Calu3 (cell line): ENCODE results near the gene DEPDC5. TPM values are rescaled to one million over a fixed set of nuclear protein-coding genes. Genes with fewer than 3 reads are reported as not detected.
"Not testable (repeated sequence)": the region's sequence is repeated elsewhere in the genome, so short reads cannot be mapped to it uniquely, and the experiment has no call there.

ENCODE experiments used
- BruUV-seq: library from RNA; stranded (reverse); fragments of 400-500 nt; replicated peaks from 2 replicates; lab custom pipeline; 2021; lab: Mats Ljungman, UMichigan
- CTCF ChIA-PET: fragments of 300-600 bp; sonication (Branson Sonifier 250); formaldehyde crosslinking; loops from one replicate; lab custom pipeline; 2022; ENCODE audit warnings: antibody characterized with exemption; lab: Charles Lee
- DNase-seq: peaks from one replicate; pipeline ENCODE4 v3.0.0; 2022
- H3K27ac Mint-ChIP-seq: one replicate; pipeline ENCODE4 v1.8.0; 2022; ENCODE audit warnings: mixed read lengths; ENCODE audit not compliant: unreplicated experiment
- H3K27me3 Mint-ChIP-seq: one replicate; pipeline ENCODE4 v1.8.0; 2022; ENCODE audit warnings: mixed read lengths; ENCODE audit not compliant: unreplicated experiment
- H3K36me3 Mint-ChIP-seq: one replicate; pipeline ENCODE4 v1.8.0; 2022; ENCODE audit warnings: mild to moderate bottlenecking, moderate library complexity, mixed read lengths; ENCODE audit not compliant: insufficient read depth, unreplicated experiment
- H3K4me1 Mint-ChIP-seq: one replicate; pipeline ENCODE4 v1.8.0; 2022; ENCODE audit warnings: mild to moderate bottlenecking, low read depth, mixed read lengths; ENCODE audit not compliant: unreplicated experiment
- H3K4me3 Mint-ChIP-seq: one replicate; pipeline ENCODE4 v1.8.0; 2022; ENCODE audit warnings: mild to moderate bottlenecking, low read depth, moderate library complexity, mixed read lengths; ENCODE audit not compliant: unreplicated experiment
- H3K9me3 Mint-ChIP-seq: one replicate; pipeline ENCODE4 v1.8.0; 2022; ENCODE audit warnings: low read depth, mixed read lengths; ENCODE audit not compliant: unreplicated experiment
- intact Hi-C: fragments of 100-400 bp; cut with micrococcal nuclease; formaldehyde crosslinking; loops from one replicate; pipeline ENCODE4 v1.10.0; 2022; ENCODE audit not compliant: unreplicated experiment
- total RNA-seq: library from RNA; stranded (reverse); gene quantifications from 2 replicates; pipeline ENCODE4 v1.2.3, GENCODE V29; 2022
- TF ChIP-seq, protein P1 (sequence below): fragments of 200-600 bp; IDR thresholded peaks from one replicate; pipeline ENCODE4 v1.8.0; 2022; ENCODE audit warnings: antibody characterized with exemption; ENCODE audit not compliant: unreplicated experiment

The DEPDC5 gene
- total RNA-seq, 1 experiment from 2014 or later = 33.1 TPM

DNA sequence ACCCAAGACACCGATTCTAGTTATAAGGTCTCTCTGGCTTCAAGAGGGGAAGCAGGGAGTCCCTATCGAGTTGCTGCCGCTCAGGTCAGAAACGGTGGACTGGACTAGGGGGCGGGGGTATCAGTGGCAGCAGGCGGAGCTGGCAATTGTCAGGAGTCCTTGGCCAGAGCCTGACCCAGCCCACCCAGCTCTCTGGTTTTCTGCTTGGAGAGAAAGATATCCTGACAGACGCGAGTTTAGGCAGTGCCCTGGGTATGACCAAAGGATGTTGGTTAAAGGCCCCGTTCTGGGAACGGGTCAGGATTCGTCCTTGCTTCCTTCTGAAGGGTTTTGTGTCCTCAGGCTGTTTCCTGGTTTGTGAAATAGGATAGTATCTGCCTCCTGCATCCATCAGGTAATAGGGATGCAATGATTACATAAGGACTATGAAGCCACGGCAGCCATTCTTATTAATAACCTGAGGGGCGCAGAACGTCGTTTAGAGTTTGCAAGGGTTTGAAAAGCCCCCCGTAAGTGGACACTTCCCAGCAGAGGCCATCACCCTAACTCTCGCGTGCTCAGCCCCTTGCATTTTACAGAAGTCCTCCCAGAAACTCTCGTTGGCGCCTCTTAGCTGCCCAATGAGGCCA, 700 bp upstream of the DEPDC5 start:
- H3K4me1 Mint-ChIP-seq = peaks cover 36% of the 10 kb centered on the region
- CTCF ChIA-PET = interaction anchor here (1.1 to 1.7 kb wide), 3 partner anchors 194 to 242 kb away, joined by 3 to 5 read pairs (median 3); no protein-coding TSS in a partner anchor
- intact Hi-C loops = loop anchor here (5.0 kb wide), 2 partner anchors 91 to 194 kb away; partner anchors contain the start of gene PISD
- peak overlapping the region; percentile 92 for H3K27ac Mint-ChIP-seq
- H3K4me3 Mint-ChIP-seq = peak overlapping the region; percentile 84
- TF ChIP-seq, protein P1, sequence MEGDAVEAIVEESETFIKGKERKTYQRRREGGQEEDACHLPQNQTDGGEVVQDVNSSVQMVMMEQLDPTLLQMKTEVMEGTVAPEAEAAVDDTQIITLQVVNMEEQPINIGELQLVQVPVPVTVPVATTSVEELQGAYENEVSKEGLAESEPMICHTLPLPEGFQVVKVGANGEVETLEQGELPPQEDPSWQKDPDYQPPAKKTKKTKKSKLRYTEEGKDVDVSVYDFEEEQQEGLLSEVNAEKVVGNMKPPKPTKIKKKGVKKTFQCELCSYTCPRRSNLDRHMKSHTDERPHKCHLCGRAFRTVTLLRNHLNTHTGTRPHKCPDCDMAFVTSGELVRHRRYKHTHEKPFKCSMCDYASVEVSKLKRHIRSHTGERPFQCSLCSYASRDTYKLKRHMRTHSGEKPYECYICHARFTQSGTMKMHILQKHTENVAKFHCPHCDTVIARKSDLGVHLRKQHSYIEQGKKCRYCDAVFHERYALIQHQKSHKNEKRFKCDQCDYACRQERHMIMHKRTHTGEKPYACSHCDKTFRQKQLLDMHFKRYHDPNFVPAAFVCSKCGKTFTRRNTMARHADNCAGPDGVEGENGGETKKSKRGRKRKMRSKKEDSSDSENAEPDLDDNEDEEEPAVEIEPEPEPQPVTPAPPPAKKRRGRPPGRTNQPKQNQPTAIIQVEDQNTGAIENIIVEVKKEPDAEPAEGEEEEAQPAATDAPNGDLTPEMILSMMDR = no peak
- BruUV-seq = TSS peak; percentile 15
- peak; percentile 26 for DNase-seq
- H3K9me3 Mint-ChIP-seq = no peaks in the 10 kb centered on the region
- no peaks in the 10 kb centered on the region for H3K27me3 Mint-ChIP-seq
- peaks cover 44% of the 10 kb centered on the region for H3K36me3 Mint-ChIP-seq

- Mint-ChIP-seq H3K4me3 (peak overlapping the region; percentile 84), H3K4me1 (peaks cover 27% of the 10 kb centered on the region), H3K36me3 (peaks cover 37% of the 10 kb centered on the region), H3K27ac (peak overlapping the region; percentile 92), H3K27me3 (no peaks in the 10 kb centered on the region), H3K9me3 (no peaks in the 10 kb centered on the region)
- CTCF ChIA-PET = interaction anchor here (0.6 kb wide), 1 partner anchor 11 kb away, joined by 3 read pairs; no protein-coding TSS in a partner anchor
- DNase-seq = no peak
- TF ChIP-seq, protein P1 = no peak
- BruUV-seq = no TSS peak
- intact Hi-C loops = loop anchor here (5.0 kb wide), 2 partner anchors 93 to 192 kb away; partner anchors contain the start of gene PISD
Observed at GRCh38 chr22:31754813-31755212, 994 bp downstream of the DEPDC5 start.

- Mint-ChIP-seq H3K27ac (no peak overlapping the region), H3K36me3 (peaks cover 37% of the 10 kb centered on the region), H3K4me3 (no peak overlapping the region), H3K4me1 (peaks cover 18% of the 10 kb centered on the region), H3K9me3 (no peaks in the 10 kb centered on the region), H3K27me3 (no peaks in the 10 kb centered on the region)
- no TSS peak for BruUV-seq
- TF ChIP-seq, protein P1 = no peak
- intact Hi-C loops = no loop called here
- CTCF ChIA-PET = no interaction called here
- DNase-seq = no peak
Observed at GRCh38 chr22:31757265-31757664, 3.4 kb downstream of the DEPDC5 start.

DNA sequence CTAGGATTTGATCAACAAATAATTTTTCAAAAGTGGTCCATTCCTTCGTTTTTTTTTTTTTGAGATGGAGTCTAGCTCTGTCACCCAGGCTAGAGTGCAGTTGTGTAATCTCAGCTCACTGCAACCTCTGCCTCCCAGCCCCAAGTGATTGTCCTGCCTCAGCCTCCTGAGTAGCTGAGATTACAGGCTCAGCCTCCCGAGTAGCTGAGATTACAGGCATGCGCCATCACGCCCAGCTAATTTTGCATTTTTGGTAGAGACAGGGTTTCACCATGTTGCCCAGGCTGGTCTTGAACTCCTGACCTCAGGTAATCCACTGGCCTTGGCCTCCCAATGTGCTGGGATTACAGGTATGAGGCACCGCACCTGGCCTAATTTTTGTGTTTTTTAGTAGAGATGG, 5.0 kb downstream of the DEPDC5 start:
- Mint-ChIP-seq H3K4me1 (peaks cover 18% of the 10 kb centered on the region), H3K36me3 (peaks cover 34% of the 10 kb centered on the region)
- CTCF ChIA-PET, intact Hi-C loops, H3K9me3 Mint-ChIP-seq, H3K4me3 Mint-ChIP-seq, BruUV-seq, H3K27ac Mint-ChIP-seq, H3K27me3 Mint-ChIP-seq, DNase-seq: not testable (repeated sequence)

DNA sequence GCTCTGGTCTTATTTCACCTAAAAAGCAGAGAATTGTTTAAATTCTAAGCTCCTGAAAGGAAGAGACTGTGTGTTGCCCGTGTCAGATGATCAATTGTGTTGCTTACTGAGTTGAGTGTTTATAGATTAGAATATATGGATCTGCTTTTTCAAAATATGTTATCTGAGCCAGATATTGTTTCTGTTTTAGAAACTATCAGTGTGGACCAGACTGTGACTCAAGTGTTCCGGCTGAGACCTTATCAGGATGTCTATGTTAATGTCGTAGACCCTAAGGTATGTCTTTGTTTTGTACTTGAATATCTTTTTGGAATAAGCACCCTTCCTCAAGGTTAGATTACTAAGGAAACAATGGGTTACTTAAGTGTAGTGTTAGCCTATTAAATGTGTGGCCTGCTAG, 11.0 kb downstream of the DEPDC5 start:
- peaks cover 38% of the 10 kb centered on the region for H3K36me3 Mint-ChIP-seq
- intact Hi-C loops = no loop called here

More for the DNA sequence above, 11.0 kb downstream of the DEPDC5 start:
- DNase-seq = no peak
- Mint-ChIP-seq H3K27ac (no peak overlapping the region), H3K27me3 (no peaks in the 10 kb centered on the region), H3K9me3 (no peaks in the 10 kb centered on the region), H3K4me3 (no peak overlapping the region), H3K4me1 (no peaks in the 10 kb centered on the region)
- CTCF ChIA-PET = no interaction called here
- TF ChIP-seq, protein P1 = no peak
- no TSS peak for BruUV-seq
